ENCODE data around the gene SMC3.

- TF ChIP-seq CTCF (conservative IDR thresholded peaks at IDR 0.05; ENCODE audit: low read length) (no peak), EZH2phosphoT487 (IDR thresholded peaks at IDR 0.05; ENCODE audit: borderline replicate concordance, low read depth, low read length) (no peak)
These were observed 18.3 kb upstream of the SMC3 start for GRCh38 chr10:110549211-110549610.

Data from OCI-LY7 (cell line).